ENCODE data around the gene SVIP.

SVIP gene

DNA sequence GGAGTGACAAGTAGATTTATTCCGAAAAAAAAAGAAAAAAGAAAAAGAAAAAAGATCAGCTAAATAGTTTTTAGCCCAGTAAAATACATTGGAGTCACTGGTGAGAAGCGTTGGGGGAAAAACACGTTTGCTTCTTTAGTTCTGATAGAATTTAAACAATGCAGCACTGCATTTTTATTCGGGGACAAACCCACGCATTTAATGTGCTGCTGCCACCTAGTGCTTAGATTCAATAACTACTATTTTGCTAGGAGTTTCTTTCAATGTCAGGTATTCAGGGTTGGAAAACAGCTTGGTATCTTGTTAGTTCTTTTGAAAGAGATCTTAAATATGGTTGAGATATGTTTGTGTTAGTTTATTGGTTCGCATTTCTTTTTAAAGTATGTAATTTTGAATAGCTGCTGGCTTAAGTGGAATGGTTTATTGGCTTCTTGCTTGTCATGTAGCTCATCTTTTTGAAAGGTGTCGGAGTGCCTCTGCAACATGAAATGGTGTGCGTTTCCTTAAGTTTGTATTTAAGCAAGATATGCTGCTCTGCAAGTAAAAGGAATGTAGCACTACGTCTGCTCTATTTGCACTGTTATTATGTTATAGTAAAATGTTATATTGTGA is 41.9 kb downstream of the SVIP start:
- Histone ChIP-seq H3K4me3 (ENCODE audit: low read length) (no peak overlapping the region), H3K9me3 (replicated peaks; ENCODE audit: low read length) (no peaks in the 10 kb centered on the region)

DNA sequence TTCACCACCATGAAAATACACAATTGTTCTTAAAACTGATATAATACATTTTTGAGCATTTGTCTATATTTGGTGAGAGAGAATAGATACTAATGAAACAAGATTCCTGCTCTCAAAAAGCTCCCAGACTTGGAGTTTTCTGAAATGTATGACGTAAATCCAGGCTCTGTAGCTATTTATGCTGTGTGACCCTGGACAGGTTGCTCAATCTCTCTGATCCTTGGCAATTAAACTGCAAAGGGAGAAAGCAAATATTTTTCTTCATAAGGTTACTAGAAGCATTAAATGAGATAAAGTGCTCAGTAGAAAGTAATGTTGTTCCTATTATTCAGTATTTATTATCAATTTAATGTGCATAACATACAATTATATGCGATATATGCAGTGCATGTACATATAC is 42.5 kb downstream of the SVIP start:
- Histone ChIP-seq H3K4me3 (ENCODE audit: low read length) (no peak overlapping the region), H3K9me3 (replicated peaks; ENCODE audit: low read length) (no peaks in the 10 kb centered on the region), H3K4me2 (ENCODE audit: low read length) (no peak overlapping the region), H3K9ac (ENCODE audit: low read depth, low read length) (no peak overlapping the region), H3K4me1 (ENCODE audit: control insufficient read depth, insufficient read depth, low read length) (no peaks in the 10 kb centered on the region), H3K27me3 (ENCODE audit: control insufficient read depth, insufficient read depth, low read length) (peaks cover 3% of the 10 kb centered on the region), H3K36me3 (ENCODE audit: insufficient read depth, low read length) (no peaks in the 10 kb centered on the region)

More for the DNA sequence above, 41.9 kb downstream of the SVIP start:
- Histone ChIP-seq H3K27me3 (ENCODE audit: control insufficient read depth, insufficient read depth, low read length) (peaks cover 3% of the 10 kb centered on the region), H3K9ac (ENCODE audit: low read depth, low read length) (no peak overlapping the region), H3K4me1 (ENCODE audit: control insufficient read depth, insufficient read depth, low read length) (no peaks in the 10 kb centered on the region), H3K36me3 (ENCODE audit: insufficient read depth, low read length) (no peaks in the 10 kb centered on the region), H3K4me2 (ENCODE audit: low read length) (no peak overlapping the region)

DNA sequence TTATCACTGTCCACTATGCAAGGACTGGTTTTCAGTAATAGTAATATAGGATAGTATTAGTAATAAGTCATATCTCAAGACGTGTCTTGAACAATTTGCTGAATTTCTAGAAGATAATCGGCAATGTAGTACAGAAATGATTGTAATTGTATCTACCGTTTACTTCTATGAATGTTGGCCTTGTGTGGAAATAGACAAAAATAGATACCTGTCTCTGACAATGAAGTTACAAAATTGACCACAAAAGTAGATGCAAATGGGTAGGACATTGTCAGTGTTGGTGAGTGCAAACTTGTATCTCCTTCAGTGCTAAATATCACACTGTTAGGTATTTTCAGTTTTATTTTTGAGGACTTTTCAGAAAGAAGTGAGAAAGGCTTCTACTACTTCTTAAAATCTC is 43.1 kb downstream of the SVIP start:
- no peak overlapping the region for H3K4me2 ChIP-seq (ENCODE audit: low read length)
- H3K9ac ChIP-seq (ENCODE audit: low read depth, low read length), result no peak overlapping the region
- H3K9me3 ChIP-seq (replicated peaks; ENCODE audit: low read length), result no peaks in the 10 kb centered on the region
- no peak overlapping the region for H3K4me3 ChIP-seq (ENCODE audit: low read length)
- no peaks in the 10 kb centered on the region for H3K4me1 ChIP-seq (ENCODE audit: control insufficient read depth, insufficient read depth, low read length)
- H3K36me3 ChIP-seq (ENCODE audit: insufficient read depth, low read length), result no peaks in the 10 kb centered on the region
- H3K27me3 ChIP-seq (ENCODE audit: control insufficient read depth, insufficient read depth, low read length), result no peaks in the 10 kb centered on the region

DNA sequence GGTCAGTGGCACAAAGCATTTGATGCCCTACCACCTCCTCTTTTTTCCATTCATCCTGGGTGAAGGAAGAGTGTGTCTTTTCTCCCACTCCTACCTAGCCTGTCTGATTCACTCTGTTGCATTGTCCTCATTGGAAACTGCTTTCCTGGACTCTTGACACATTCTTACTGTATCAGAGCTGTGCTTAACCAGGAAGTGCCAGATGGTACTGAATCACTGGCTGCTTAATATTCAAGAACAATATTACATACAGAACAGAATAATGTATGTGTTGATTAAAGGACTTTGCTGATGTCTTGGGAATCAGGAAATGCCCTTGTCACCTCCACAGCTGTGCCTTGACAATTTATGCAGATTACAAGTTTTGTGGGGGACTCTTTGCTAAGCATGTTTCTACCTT is 44.4 kb downstream of the SVIP start:
- Histone ChIP-seq H3K36me3 (ENCODE audit: insufficient read depth, low read length) (no peaks in the 10 kb centered on the region), H3K9ac (ENCODE audit: low read depth, low read length) (no peak overlapping the region), H3K4me3 (ENCODE audit: low read length) (no peak overlapping the region), H3K4me1 (ENCODE audit: control insufficient read depth, insufficient read depth, low read length) (no peaks in the 10 kb centered on the region), H3K27me3 (ENCODE audit: control insufficient read depth, insufficient read depth, low read length) (no peaks in the 10 kb centered on the region), H3K4me2 (ENCODE audit: low read length) (no peak overlapping the region), H3K9me3 (replicated peaks; ENCODE audit: low read length) (no peaks in the 10 kb centered on the region)

DNA sequence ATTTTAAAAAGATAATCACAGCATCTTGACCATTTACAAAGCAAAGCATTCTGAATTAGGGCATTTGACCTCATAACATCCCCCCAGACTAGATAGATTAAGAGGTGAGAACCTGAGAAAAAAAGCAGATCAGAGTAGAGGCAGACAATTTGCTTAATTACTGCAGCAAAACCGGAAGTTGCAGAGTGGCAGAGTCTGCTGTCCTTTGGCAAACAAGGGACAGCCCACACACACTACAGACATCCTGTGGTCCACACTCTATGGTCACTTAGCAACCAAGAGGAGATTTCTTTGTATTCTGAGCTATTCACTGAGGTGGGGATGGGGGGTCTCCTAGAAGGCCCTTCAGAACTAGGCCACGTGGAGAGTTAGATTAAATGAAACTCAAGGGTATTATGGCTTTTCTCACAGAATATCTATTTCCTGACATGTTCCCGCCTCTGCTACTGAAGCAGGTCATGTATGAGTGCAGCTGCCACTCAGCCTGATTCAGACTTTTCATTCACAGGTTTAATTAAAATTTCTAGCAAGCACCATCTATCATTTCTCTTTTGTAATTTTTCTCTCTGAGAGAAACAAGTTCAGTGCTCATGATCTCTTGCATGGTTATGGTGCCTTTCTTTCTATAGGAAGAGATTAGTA is 48.5 kb downstream of the SVIP start:
- no peak overlapping the region for H3K9ac ChIP-seq (ENCODE audit: low read depth, low read length)
- peaks cover 4% of the 10 kb centered on the region for H3K27me3 ChIP-seq (ENCODE audit: control insufficient read depth, insufficient read depth, low read length)
- H3K4me3 ChIP-seq (ENCODE audit: low read length), result no peak overlapping the region
- H3K9me3 ChIP-seq (replicated peaks; ENCODE audit: low read length), result no peaks in the 10 kb centered on the region
- H3K36me3 ChIP-seq (ENCODE audit: insufficient read depth, low read length), result no peaks in the 10 kb centered on the region
- H3K4me1 ChIP-seq (ENCODE audit: control insufficient read depth, insufficient read depth, low read length), result no peaks in the 10 kb centered on the region
- H3K4me2 ChIP-seq (ENCODE audit: low read length), result no peak overlapping the region

DNA sequence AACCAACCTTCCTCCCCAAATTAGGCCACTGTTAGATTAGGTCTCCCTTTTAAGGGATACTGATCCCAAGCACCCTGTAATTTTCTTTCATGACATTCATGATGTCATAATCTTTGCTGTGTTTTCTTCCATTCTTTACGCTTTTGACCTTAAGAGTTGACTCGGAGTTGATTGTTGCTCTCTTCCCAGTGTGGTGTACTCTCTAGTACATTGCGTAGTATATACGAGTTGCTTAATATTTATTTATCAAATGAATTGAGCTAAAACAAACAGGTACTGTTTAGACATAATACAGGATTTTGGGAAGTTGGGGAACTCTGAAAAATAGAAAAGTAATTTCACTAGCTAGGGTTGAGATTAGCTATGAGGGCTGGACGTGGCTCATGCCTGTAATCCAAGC is 49.8 kb downstream of the SVIP start:
- Histone ChIP-seq H3K27me3 (ENCODE audit: control insufficient read depth, insufficient read depth, low read length) (peaks cover 4% of the 10 kb centered on the region), H3K9me3 (replicated peaks; ENCODE audit: low read length) (no peaks in the 10 kb centered on the region), H3K9ac (ENCODE audit: low read depth, low read length) (no peak overlapping the region), H3K4me1 (ENCODE audit: control insufficient read depth, insufficient read depth, low read length) (no peaks in the 10 kb centered on the region), H3K4me3 (ENCODE audit: low read length) (no peak overlapping the region), H3K36me3 (ENCODE audit: insufficient read depth, low read length) (no peaks in the 10 kb centered on the region), H3K4me2 (ENCODE audit: low read length) (no peak overlapping the region)

DNA sequence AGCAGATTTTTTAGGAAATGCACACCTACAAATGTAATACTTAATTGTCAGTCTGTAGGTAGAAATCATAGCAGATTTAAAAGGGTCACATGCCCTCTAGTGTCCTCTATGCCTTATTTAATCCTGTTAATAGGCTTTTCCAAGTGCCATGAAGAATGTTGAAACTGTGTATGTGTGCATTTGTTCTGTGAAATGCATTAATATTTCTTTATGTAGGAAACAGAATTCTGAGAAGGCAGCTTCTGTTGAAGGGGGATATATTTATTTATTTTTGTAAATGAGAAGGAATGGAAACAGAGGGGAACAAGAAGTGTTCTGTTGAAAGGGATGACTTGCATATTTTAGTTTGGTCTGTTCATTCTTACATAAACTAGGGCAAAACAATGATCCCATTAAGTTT is 51.0 kb downstream of the SVIP start:
- H3K4me1 ChIP-seq (ENCODE audit: control insufficient read depth, insufficient read depth, low read length), result no peaks in the 10 kb centered on the region
- H3K4me3 ChIP-seq (ENCODE audit: low read length), result no peak overlapping the region
- H3K9me3 ChIP-seq (replicated peaks; ENCODE audit: low read length), result no peaks in the 10 kb centered on the region
- no peak overlapping the region for H3K9ac ChIP-seq (ENCODE audit: low read depth, low read length)
- H3K27me3 ChIP-seq (ENCODE audit: control insufficient read depth, insufficient read depth, low read length), result peaks cover 4% of the 10 kb centered on the region
- H3K36me3 ChIP-seq (ENCODE audit: insufficient read depth, low read length), result no peaks in the 10 kb centered on the region
- no peak overlapping the region for H3K4me2 ChIP-seq (ENCODE audit: low read length)

DNA sequence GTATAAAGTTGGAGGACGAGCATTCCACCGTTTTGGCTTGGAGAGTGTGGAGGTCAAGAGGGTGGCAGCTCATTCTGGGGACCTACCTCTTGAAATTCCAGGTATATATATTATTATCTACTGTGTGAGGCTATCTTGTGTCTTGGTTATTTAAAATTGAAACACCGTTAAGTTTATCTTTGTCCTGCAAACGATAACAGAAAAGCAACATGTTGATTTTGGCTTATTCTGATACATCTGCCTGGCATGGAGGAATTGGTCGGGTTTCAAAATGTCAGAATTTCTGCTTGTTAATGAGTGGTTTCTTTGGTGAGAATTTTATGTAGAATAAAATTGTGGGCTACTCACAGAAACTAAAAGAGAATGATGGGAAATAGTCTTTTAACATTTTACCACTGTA is 54.4 kb downstream of the SVIP start:
- Histone ChIP-seq H3K4me1 (ENCODE audit: control insufficient read depth, insufficient read depth, low read length) (no peaks in the 10 kb centered on the region), H3K36me3 (ENCODE audit: insufficient read depth, low read length) (no peaks in the 10 kb centered on the region), H3K9ac (ENCODE audit: low read depth, low read length) (no peak overlapping the region), H3K27me3 (ENCODE audit: control insufficient read depth, insufficient read depth, low read length) (peaks cover 4% of the 10 kb centered on the region), H3K9me3 (replicated peaks; ENCODE audit: low read length) (no peaks in the 10 kb centered on the region), H3K4me3 (ENCODE audit: low read length) (no peak overlapping the region), H3K4me2 (ENCODE audit: low read length) (no peak overlapping the region)

DNA sequence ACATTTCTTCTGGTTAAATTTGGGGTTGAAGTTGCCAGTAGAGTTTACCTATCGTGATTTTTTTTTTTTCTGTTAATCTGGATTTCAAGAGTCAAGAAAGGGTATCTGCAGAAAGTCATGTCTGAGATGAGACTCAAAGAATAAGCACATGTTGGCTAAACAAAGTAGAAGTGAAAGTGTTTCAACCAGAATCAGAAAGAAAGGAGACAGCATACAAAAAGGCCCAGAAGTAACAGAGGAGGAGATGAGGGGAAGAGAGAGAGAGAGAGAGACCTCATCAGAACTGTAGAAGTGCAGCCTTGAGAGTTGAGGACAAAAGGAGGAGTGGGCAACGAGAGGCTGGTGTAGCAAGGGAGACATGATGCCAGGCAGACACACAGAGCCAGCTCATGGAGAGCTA is 54.9 kb downstream of the SVIP start:
- H3K36me3 ChIP-seq (ENCODE audit: insufficient read depth, low read length), result no peaks in the 10 kb centered on the region

DNA sequence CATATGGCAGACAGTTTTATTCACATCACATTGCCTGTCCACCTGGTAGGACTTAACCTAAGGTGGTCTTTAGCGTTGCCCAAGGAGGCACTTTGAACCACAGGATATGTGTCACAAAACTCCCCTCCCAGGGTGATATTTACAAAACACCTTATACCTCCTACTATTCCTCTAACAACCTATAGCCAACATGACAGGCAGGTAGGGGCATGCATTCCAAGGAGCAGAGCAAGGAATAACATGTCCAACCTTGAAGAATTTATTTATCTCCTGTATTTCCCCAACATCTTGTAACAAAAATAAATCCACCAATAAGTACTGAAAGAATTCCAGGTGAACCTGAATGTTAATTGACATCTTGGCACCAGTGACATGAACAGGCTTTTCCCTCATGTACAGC is 60.5 kb downstream of the SVIP start:
- Histone ChIP-seq H3K4me2 (ENCODE audit: low read length) (no peak overlapping the region), H3K9ac (ENCODE audit: low read depth, low read length) (no peak overlapping the region), H3K27me3 (ENCODE audit: control insufficient read depth, insufficient read depth, low read length) (no peaks in the 10 kb centered on the region), H3K9me3 (replicated peaks; ENCODE audit: low read length) (no peaks in the 10 kb centered on the region), H3K4me3 (ENCODE audit: low read length) (no peak overlapping the region), H3K36me3 (ENCODE audit: insufficient read depth, low read length) (no peaks in the 10 kb centered on the region), H3K4me1 (ENCODE audit: control insufficient read depth, insufficient read depth, low read length) (no peaks in the 10 kb centered on the region)

More for the DNA sequence above, 54.9 kb downstream of the SVIP start:
- H3K9ac ChIP-seq (ENCODE audit: low read depth, low read length), result no peak overlapping the region
- H3K4me2 ChIP-seq (ENCODE audit: low read length), result no peak overlapping the region
- H3K4me3 ChIP-seq (ENCODE audit: low read length), result no peak overlapping the region
- H3K27me3 ChIP-seq (ENCODE audit: control insufficient read depth, insufficient read depth, low read length), result peaks cover 4% of the 10 kb centered on the region
- no peaks in the 10 kb centered on the region for H3K4me1 ChIP-seq (ENCODE audit: control insufficient read depth, insufficient read depth, low read length)
- no peaks in the 10 kb centered on the region for H3K9me3 ChIP-seq (replicated peaks; ENCODE audit: low read length)
